Measurements from ENCODE around the gene HTR1D.

The HTR1D gene

GRCh38 chr1:23152966-23153684 is 64.2 kb downstream of the HTR1D start:
- DNase-seq (ENCODE audit: low read depth in 2 of 2, low spot score in 1 of 2): no peak

GRCh38 chr1:23150742-23151141 is 66.6 kb downstream of the HTR1D start:
- no peak for DNase-seq (ENCODE audit: low read depth in 2 of 2, low spot score in 1 of 2)

- no peak for DNase-seq (ENCODE audit: low read depth in 2 of 2, low spot score in 1 of 2)
Measured at GRCh38 chr1:23150125-23150524, 67.2 kb downstream of the HTR1D start.

- no peak for DNase-seq (ENCODE audit: low read depth in 2 of 2, low spot score in 1 of 2)
Measured at GRCh38 chr1:23149114-23149513, 68.2 kb downstream of the HTR1D start.

- no peak for DNase-seq (ENCODE audit: low read depth in 2 of 2, low spot score in 1 of 2)
Measured at GRCh38 chr1:23148084-23148483, 69.2 kb downstream of the HTR1D start.

Measured in stimulated activated CD8-positive, alpha-beta memory T cell treated with anti-CD3 and anti-CD28 coated beads, Interleukin-4, amount 100 ng/mL, for 4 hours (primary cell).